Stimulated activated CD4-positive, alpha-beta T cell treated with anti-CD3 and anti-CD28 coated beads, Interleukin-15, amount 100 ng/mL, for 24 hours (primary cell): ENCODE data around the gene GSG1L.

Experiments used
- DNase-seq: peaks from one replicate; pipeline ENCODE4 v3.0.0-alpha.2; 2020

GSG1L gene

GRCh38 chr16:27932542-27933135 is 130.9 kb downstream of the GSG1L start:
- DNase-seq = no peak

DNA sequence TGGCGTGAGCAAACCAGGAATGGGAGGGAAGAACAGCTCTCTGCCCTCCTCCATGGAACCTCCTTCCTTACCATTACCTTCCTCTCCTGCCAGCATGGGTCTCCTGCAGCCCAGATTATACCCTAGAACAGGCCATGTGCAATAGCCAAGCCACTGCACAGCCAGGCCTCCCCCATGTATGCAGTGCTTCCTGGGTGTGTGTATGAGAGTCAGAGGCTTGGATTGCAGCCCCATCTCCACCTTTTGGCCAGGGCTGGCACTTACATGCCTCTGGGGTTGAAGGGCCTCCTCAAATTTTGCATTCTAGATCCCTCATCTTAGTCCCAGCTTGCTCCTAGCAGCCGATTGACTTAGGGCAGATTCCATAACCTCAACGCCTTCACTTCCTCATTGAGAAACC is 133.7 kb downstream of the GSG1L start:
- no peak for DNase-seq

- DNase-seq = no peak
These were observed 135.0 kb downstream of the GSG1L start for GRCh38 chr16:27928542-27928941.

DNA sequence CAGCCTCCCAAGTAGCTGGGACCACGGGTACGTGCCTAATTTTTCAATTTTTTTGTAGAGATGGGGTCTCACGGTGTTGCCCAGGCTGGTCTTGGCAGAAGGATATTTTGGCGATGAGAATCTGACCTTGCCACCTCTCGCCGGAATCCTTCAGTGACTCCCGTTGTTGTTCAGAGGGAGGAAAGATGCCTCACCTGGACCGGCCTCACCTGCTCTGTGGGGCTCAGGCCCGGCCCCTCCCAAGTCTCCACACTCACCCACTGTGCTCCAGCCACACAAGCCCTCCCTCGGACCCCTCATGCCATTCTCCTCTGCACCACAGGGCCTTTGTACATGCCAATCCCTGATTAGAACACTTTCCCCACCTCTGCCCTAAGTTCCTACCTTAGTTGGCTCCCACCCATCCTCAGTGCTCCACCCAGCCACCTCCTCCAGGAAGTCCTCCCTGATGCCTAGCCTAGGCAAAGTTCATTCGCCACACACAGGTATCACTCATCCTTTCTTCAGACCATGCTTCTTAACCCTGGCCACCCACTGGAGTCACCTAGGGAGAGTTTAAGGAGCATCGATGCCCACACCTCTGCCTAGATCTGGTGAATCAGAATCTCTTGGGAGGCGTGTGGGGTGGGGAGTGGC is 136.1 kb downstream of the GSG1L start:
- no peak for DNase-seq

- DNase-seq = no peak
These were observed 137.9 kb downstream of the GSG1L start for GRCh38 chr16:27925612-27926011.

GRCh38 chr16:27924411-27925118 is 138.9 kb downstream of the GSG1L start:
- no peak for DNase-seq

DNA sequence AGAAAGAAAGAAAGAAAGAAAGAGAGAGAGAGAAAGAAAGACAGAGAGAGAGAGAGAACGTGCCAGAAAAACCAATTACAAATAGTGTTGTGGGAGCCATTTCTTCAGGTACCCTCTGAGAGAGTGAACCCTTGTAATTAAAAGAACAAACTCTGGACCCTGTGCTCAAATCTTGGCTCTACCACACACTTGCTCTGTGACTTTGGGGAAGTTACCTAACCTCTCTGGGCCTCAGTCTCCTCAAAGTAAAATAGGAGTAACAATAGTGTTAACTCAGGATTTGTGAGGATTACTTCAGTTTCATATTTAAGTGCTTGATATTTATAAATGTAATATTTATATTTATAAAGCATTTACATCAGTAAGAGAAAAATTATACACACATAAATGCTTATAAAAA is 139.8 kb downstream of the GSG1L start:
- no peak for DNase-seq

GRCh38 chr16:27922433-27922832 is 141.1 kb downstream of the GSG1L start:
- DNase-seq = no peak

GRCh38 chr16:27921134-27921533 is 142.4 kb downstream of the GSG1L start:
- DNase-seq = no peak

DNA sequence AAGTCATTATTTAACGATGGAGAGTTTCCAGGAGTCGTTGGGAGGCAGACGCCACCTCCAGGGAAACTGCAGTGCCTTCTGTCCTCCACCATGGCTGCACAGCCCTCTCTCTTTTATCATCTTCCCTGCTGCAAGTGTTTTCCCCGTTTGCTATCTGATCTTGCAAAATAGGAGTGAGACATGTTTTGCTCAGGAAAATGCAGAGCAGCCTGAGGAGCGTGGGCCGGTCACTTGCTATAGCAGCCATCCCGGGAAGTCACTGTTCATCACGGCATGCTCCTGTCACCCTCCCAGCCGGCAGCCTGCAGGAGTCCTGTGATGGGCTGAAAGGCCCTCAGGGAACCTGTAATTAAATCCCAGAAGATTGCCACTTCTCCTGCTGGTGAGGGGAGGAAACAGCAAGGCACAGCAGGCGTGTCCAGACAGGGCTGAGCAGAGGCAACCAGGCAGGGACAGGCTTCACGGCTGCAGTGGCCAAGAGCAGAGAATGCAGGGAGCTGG is 143.1 kb downstream of the GSG1L start:
- no peak for DNase-seq

- DNase-seq = no peak
These were observed 144.8 kb downstream of the GSG1L start for GRCh38 chr16:27918755-27919154.

DNA sequence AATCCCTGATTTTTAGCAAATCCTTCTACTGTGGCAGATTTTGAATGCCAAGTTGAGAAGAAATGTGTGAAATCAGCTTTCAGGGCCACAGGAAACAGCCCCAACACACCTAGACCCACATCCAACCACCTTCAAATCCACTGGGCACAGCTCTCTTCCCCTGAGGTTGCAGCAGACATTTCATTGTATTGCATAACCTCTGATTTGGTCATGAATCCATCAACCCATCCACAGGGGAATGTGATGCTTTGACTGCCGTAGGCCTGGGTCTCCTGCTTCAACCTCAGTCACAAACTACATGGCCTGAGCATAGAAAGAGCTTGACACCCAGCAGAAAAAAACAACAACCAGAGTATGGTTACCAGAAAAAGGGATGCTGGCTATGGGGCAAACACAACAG is 145.6 kb downstream of the GSG1L start:
- no peak for DNase-seq

GRCh38 chr16:27911486-27911885 is 152.0 kb downstream of the GSG1L start:
- no peak for DNase-seq

DNA sequence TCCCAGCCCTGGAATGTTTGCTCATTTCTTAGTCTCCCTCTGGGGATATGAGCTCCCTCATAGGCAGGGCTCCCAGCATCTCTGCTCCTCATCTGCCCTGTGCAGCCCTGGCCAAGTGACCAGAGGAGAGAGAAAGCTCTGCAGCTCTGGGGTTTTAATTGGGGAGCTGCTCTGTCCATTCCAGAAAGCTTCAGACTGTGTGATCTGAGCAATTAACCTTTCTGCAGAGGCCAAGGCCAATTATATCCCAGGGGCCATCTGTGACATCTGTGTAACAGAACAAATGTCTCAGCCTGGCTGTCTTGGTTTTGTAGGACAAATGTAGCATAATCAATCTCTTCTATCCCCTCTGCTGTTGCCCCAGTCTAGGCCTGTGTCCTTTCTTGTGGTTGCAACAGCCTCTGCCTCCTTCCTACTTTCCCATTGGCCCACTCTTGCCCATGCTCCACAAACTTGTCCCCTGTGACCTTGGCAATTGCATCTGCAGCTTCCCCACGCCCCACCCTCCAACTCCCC is 156.0 kb downstream of the GSG1L start:
- no peak for DNase-seq

GRCh38 chr16:27906883-27907282 is 156.6 kb downstream of the GSG1L start:
- no peak for DNase-seq

- DNase-seq = no peak
These were observed 160.4 kb downstream of the GSG1L start for GRCh38 chr16:27903046-27903655.

- no peak for DNase-seq
These were observed 161.0 kb downstream of the GSG1L start for GRCh38 chr16:27902551-27902950.

DNA sequence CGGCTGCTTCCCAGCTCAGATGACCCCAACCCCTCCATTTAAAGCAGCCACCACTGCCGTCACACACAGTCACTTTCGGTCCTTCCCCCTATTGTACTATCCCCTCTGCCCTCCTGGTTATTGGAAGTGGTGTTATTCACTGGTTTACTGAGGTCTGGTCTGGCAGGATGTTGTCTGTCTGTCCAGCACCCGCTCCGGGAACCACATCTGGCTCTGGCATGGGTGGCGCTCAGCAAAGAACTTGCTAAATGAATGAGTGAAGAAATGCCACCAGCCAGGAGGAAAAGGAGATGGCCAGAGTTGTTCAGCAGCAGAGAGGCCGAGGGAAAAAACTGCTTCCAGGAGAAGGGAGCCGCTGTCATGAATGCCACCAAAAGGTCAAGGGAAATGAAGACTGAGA is 161.6 kb downstream of the GSG1L start:
- no peak for DNase-seq

DNA sequence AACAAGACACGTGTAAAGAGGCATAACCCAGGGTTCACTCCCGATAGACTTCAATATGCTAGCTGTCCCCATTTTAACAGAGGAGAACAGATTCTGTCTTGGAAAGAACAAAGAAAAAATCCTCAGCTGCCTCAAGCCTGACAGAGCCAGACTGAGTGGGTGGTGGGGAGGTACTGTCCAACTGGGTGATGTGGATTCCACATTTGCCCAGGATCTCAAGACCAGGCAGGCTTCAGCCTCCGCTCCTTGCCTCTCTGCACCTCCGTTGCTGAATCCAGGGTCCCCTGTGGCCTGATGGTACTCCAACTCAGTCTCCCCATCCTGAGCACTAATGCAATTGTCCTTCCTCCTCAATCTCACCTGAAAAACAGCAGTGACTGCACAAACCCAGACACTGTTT is 163.8 kb downstream of the GSG1L start:
- DNase-seq = no peak

DNA sequence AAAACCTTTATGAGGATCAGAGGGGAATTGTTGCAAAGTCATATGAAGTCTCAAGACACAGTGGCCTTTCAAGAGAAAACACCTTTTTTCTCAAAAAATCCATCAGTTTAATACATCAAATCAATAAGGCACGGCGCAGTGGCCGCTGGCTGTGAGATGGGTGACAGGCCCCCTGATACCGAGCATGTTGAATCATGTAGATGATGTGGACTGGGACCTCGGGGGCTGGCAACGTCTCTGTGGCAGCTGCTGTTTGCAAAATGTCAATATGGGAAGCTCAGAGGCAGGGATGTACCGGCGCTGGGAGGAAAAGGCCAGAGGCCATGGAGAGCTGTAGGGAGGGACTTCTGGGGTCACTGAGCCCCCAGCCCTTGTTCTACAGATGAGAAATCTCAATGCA is 169.1 kb downstream of the GSG1L start:
- DNase-seq = no peak

GRCh38 chr16:27892879-27893278 is 170.6 kb downstream of the GSG1L start:
- no peak for DNase-seq

DNA sequence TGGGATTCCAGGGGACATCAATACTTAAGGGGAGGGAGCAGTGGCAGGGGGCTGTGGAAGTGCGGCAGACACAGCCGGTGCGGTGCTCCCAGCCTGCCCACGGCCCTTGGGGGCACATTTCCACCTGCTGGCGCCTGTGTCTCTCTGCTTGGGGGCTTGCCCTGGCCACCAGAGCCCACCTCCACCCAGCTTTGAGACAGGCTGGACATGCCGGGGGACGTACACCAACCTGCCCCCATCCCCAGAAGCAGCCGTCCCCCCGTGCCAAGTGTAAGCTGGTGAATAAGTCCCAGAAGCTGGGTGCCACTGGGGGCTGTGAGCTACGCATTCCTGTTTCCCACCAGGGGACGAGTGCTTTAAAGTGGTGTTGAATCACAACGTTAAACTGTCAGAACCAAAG is 172.6 kb downstream of the GSG1L start:
- DNase-seq = no peak

GRCh38 chr16:27890006-27890405 is 173.5 kb downstream of the GSG1L start:
- no peak for DNase-seq

DNA sequence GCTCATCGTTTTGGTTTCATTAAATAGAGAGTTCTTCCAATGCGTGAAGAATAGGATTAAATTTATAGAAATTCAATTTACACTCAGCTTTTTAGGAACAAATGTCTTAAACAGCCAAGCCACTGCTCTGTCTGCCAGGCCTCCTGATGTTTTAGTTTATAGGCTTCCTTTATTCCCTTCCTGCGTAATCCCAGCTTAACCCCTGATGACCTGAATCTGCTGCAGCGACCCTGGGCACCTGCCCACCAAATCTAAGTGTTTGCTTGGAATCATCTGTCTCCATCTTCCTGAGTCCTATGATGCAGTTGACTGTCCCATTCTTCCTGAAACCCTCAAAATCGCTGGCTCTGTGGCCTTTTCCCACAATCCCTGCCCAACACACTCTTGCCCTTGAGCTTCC is 179.9 kb downstream of the GSG1L start:
- DNase-seq = no peak
